GM18505 (cell line): ENCODE data around the gene PHLDA3.

Experiments
- ATAC-seq: cut with Tn5 transposase; IDR thresholded peaks from one replicate; pipeline ENCODE4 v1.9.1; 2021; ENCODE audit not compliant: unreplicated experiment
- POLR2A ChIP-seq: IDR thresholded peaks from 4 replicates; pipeline ENCODE4 v1.6.1; 2011; ENCODE audit warnings: borderline replicate concordance; ENCODE audit not compliant: insufficient read depth, insufficient read length; ENCODE audit errors: extremely low read depth

Gene PHLDA3

DNA sequence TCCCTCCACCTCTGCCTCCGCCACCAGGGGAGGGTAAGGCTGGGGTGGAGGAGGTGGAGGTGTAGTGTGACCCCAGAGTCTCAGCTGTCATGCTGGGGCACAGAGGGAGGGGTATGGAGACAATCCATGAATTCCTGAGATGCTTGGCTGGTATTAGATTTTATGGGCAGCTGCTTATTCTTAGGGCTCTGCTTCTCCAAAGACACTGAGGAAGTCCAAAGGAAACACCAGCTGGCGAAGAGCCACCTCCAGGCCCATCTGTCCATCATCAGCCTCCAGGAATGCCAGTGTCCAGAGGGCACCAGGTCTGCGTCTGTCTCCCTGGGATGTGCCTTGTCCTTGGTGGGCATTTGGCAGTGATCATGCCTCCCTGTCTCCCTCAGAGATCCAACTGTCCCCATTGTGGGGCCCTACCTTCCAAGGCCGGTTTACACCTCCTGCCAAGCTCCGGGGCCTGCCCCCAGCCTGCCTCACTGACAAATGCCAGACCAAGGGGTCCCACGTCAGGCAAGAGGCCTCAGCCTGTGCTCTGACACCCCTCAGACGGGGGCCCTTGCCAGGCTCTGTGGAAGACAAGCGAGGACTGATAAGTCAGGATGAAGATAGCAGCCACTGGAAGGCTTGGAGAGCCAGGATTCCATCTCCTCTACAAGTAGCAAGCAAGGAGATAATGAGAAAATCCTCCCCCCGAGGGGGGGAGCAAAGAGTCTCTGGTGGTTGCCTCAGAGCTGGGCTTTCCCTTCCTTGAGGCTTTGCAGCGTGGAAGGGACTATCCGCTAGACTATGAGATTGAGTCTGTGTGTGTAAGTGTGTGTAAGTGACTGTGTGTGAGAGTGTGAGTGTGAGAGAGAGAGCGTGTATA is 49.0 kb downstream of the PHLDA3 start:
- ATAC-seq = no peak
- no peak for TF ChIP-seq POLR2A

DNA sequence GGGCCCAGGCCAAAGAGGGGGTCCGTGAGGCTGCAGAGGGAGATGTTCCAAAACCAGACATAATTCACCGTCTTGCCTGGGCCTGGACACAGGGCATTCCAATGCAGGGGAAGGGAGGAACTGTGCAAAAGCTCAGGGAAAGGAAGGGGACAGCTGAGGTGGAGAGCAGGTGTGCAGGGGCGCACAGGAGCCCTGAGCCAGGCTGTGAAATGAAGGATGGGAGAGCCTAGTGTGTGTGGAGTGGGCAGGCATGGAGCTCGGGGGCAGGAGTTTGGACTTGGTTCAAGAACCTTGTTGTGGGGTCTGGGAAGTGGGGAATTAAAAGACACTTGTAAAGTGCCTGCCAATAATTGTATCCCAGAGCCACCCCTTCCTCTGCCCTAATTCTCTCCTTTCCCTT is 49.7 kb downstream of the PHLDA3 start:
- no peak for TF ChIP-seq POLR2A
- no peak for ATAC-seq

DNA sequence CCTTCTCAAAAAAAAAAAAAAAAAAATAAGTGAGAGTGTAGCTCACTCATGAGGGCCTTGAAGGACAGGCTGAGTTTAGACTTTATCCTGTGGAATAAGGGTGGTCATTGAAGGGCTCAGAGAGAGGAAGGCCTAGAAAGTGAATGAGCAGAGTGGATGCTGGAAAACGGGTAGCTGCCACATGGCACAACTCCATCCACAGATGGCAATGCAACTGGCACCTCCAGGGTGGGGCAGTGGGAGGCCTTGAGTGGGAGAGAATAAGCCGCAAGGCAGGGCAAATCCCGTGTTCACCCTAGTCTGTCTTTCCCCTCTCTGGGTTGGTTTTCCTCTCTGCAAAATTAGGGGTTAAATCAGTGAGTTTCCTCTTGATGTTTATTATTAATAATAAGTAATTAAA is 50.5 kb downstream of the PHLDA3 start:
- TF ChIP-seq POLR2A = no peak
- ATAC-seq = no peak
